ENCODE results near the gene LRRC75A. TPM values are rescaled to one million over a fixed set of nuclear protein-coding genes. Genes with fewer than 3 reads are reported as not detected.

The LRRC75A gene
- total and polyA plus RNA-seq, 2 experiments from 2014 or later = 5.3 to 26.2 TPM

DNA sequence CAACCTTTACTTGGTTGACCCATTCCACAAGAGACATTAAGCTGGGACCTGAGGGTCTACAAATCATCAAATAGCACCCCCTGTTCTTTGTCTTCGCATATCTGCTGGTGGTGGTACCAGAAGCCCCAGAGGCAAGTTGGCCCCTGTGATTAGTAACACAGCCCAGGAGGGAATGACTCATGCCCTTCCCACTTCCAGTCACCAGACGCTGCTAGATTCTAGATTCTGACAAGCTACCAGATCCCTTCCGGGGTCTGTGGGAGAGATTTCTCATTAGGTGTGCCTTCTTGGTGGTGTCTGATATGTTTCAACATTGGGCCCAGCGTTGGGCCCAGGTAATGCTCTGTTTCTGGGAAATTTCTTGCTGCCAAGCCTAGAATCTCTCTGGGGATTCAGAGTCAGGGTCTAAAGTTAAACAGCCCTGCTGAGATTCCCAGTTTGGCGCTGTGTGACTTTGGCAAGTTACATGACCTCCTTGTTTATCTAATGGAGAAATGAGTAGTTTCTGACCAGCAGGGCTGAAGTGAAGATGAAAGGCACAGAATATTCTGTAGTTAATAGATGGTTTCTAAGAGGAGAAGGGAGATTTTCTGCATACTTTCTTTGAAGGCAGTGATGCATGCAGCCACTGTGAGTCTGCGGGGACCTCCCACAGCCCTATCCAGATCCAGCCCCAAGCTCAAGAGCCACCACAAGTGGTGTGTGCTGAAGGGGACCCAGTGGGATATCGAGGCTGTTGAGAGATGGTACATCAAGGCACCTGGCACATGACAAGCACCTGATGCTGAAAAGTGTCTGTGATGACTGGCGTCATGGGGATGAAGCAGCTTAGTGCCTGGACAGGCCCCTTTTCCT lies 72.7 kb downstream of the LRRC75A start:
- TF ChIP-seq JUNB (IDR thresholded peaks at IDR 0.05; ENCODE audit: unreplicated experiment) = no peak
- TF ChIP-seq, protein P1, sequence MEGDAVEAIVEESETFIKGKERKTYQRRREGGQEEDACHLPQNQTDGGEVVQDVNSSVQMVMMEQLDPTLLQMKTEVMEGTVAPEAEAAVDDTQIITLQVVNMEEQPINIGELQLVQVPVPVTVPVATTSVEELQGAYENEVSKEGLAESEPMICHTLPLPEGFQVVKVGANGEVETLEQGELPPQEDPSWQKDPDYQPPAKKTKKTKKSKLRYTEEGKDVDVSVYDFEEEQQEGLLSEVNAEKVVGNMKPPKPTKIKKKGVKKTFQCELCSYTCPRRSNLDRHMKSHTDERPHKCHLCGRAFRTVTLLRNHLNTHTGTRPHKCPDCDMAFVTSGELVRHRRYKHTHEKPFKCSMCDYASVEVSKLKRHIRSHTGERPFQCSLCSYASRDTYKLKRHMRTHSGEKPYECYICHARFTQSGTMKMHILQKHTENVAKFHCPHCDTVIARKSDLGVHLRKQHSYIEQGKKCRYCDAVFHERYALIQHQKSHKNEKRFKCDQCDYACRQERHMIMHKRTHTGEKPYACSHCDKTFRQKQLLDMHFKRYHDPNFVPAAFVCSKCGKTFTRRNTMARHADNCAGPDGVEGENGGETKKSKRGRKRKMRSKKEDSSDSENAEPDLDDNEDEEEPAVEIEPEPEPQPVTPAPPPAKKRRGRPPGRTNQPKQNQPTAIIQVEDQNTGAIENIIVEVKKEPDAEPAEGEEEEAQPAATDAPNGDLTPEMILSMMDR (conservative IDR thresholded peaks at IDR 0.05; ENCODE audit: low read depth in 2 of 2) = no peak
- TF ChIP-seq EZH2phosphoT487 (IDR thresholded peaks at IDR 0.05; ENCODE audit: unreplicated experiment) = no peak
- no peak for TF ChIP-seq NANOG (IDR thresholded peaks at IDR 0.05; ENCODE audit: borderline replicate concordance)
- no peak for TF ChIP-seq CREB1 (CRISPR knock-in tag; IDR thresholded peaks at IDR 0.05; ENCODE audit: low read depth)
- TF ChIP-seq POLR2AphosphoS5 (IDR thresholded peaks at IDR 0.05; ENCODE audit: low read depth) = no peak
- no peak for TF ChIP-seq STAT1 (IDR thresholded peaks at IDR 0.05; ENCODE audit: unreplicated experiment)
- TF ChIP-seq, protein P2, sequence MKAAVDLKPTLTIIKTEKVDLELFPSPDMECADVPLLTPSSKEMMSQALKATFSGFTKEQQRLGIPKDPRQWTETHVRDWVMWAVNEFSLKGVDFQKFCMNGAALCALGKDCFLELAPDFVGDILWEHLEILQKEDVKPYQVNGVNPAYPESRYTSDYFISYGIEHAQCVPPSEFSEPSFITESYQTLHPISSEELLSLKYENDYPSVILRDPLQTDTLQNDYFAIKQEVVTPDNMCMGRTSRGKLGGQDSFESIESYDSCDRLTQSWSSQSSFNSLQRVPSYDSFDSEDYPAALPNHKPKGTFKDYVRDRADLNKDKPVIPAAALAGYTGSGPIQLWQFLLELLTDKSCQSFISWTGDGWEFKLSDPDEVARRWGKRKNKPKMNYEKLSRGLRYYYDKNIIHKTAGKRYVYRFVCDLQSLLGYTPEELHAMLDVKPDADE (IDR thresholded peaks at IDR 0.05) = no peak
- TF ChIP-seq EZH2 (IDR thresholded peaks at IDR 0.05; ENCODE audit: low read depth, unreplicated experiment) = no peak
- no peak for TF ChIP-seq ZNF331 (CRISPR knock-in tag; IDR thresholded peaks at IDR 0.05; ENCODE audit: low read depth)
- TF ChIP-seq, protein P3, sequence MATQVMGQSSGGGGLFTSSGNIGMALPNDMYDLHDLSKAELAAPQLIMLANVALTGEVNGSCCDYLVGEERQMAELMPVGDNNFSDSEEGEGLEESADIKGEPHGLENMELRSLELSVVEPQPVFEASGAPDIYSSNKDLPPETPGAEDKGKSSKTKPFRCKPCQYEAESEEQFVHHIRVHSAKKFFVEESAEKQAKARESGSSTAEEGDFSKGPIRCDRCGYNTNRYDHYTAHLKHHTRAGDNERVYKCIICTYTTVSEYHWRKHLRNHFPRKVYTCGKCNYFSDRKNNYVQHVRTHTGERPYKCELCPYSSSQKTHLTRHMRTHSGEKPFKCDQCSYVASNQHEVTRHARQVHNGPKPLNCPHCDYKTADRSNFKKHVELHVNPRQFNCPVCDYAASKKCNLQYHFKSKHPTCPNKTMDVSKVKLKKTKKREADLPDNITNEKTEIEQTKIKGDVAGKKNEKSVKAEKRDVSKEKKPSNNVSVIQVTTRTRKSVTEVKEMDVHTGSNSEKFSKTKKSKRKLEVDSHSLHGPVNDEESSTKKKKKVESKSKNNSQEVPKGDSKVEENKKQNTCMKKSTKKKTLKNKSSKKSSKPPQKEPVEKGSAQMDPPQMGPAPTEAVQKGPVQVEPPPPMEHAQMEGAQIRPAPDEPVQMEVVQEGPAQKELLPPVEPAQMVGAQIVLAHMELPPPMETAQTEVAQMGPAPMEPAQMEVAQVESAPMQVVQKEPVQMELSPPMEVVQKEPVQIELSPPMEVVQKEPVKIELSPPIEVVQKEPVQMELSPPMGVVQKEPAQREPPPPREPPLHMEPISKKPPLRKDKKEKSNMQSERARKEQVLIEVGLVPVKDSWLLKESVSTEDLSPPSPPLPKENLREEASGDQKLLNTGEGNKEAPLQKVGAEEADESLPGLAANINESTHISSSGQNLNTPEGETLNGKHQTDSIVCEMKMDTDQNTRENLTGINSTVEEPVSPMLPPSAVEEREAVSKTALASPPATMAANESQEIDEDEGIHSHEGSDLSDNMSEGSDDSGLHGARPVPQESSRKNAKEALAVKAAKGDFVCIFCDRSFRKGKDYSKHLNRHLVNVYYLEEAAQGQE (IDR thresholded peaks at IDR 0.05; ENCODE audit: unreplicated experiment) = no peak
- TF ChIP-seq, protein P4, sequence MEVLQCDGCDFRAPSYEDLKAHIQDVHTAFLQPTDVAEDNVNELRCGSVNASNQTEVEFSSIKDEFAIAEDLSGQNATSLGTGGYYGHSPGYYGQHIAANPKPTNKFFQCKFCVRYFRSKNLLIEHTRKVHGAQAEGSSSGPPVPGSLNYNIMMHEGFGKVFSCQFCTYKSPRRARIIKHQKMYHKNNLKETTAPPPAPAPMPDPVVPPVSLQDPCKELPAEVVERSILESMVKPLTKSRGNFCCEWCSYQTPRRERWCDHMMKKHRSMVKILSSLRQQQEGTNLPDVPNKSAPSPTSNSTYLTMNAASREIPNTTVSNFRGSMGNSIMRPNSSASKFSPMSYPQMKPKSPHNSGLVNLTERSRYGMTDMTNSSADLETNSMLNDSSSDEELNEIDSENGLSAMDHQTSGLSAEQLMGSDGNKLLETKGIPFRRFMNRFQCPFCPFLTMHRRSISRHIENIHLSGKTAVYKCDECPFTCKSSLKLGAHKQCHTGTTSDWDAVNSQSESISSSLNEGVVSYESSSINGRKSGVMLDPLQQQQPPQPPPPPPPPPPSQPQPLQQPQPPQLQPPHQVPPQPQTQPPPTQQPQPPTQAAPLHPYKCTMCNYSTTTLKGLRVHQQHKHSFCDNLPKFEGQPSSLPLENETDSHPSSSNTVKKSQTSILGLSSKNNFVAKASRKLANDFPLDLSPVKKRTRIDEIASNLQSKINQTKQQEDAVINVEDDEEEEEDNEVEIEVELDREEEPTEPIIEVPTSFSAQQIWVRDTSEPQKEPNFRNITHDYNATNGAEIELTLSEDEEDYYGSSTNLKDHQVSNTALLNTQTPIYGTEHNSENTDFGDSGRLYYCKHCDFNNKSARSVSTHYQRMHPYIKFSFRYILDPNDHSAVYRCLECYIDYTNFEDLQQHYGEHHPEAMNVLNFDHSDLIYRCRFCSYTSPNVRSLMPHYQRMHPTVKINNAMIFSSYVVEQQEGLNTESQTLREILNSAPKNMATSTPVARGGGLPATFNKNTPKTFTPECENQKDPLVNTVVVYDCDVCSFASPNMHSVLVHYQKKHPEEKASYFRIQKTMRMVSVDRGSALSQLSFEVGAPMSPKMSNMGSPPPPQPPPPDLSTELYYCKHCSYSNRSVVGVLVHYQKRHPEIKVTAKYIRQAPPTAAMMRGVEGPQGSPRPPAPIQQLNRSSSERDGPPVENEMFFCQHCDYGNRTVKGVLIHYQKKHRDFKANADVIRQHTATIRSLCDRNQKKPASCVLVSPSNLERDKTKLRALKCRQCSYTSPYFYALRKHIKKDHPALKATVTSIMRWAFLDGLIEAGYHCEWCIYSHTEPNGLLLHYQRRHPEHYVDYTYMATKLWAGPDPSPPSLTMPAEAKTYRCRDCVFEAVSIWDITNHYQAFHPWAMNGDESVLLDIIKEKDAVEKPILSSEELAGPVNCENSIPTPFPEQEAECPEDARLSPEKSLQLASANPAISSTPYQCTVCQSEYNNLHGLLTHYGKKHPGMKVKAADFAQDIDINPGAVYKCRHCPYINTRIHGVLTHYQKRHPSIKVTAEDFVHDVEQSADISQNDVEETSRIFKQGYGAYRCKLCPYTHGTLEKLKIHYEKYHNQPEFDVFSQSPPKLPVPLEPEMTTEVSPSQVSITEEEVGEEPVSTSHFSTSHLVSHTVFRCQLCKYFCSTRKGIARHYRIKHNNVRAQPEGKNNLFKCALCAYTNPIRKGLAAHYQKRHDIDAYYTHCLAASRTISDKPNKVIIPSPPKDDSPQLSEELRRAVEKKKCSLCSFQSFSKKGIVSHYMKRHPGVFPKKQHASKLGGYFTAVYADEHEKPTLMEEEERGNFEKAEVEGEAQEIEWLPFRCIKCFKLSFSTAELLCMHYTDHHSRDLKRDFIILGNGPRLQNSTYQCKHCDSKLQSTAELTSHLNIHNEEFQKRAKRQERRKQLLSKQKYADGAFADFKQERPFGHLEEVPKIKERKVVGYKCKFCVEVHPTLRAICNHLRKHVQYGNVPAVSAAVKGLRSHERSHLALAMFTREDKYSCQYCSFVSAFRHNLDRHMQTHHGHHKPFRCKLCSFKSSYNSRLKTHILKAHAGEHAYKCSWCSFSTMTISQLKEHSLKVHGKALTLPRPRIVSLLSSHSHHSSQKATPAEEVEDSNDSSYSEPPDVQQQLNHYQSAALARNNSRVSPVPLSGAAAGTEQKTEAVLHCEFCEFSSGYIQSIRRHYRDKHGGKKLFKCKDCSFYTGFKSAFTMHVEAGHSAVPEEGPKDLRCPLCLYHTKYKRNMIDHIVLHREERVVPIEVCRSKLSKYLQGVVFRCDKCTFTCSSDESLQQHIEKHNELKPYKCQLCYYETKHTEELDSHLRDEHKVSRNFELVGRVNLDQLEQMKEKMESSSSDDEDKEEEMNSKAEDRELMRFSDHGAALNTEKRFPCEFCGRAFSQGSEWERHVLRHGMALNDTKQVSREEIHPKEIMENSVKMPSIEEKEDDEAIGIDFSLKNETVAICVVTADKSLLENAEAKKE (CRISPR knock-in tag; IDR thresholded peaks at IDR 0.05) = no peak
- H3K4me3 Mint-ChIP-seq = no peak overlapping the region
- no peak overlapping the region for H3K27ac ChIP-seq (ENCODE audit: low read depth)
- no peak overlapping the region for H3K4me2 ChIP-seq
- peaks cover 5% of the 10 kb centered on the region; the same call in 1 of the 2 replicates for H3K4me1 ChIP-seq (ENCODE audit: insufficient read depth)
- H3K36me3 ChIP-seq (ENCODE audit: insufficient read depth) = no peaks in the 10 kb centered on the region
- no peak overlapping the region for H3K4me3 ChIP-seq
- peaks cover 3% of the 10 kb centered on the region; the same call in 1 of the 2 replicates for H3K9me2 ChIP-seq (ENCODE audit: insufficient read depth)
- H2AFZ ChIP-seq = no peak overlapping the region
- peaks cover 22% of the 10 kb centered on the region; the same call in 2 of the 3 replicates for H3K4me1 Mint-ChIP-seq
- no peaks in the 10 kb centered on the region for H3K9me3 Mint-ChIP-seq
- ATAC-seq (no peak), DNase-seq (ENCODE audit: low spot score) (no peak)
- H3K27ac Mint-ChIP-seq = no peak overlapping the region
- peaks cover 9% of the 10 kb centered on the region for H3K27me3 Mint-ChIP-seq (ENCODE audit: insufficient read depth, low read depth, poor library complexity)
- H3K36me3 Mint-ChIP-seq (ENCODE audit: low read depth) = no peaks in the 10 kb centered on the region
- no peaks in the 10 kb centered on the region for H3K79me2 ChIP-seq (replicated peaks; ENCODE audit: insufficient read depth)
- H3K27me3 ChIP-seq (ENCODE audit: insufficient read depth) = no peaks in the 10 kb centered on the region
- H4K20me1 ChIP-seq (replicated peaks; ENCODE audit: insufficient read depth) = no peaks in the 10 kb centered on the region
- no peaks in the 10 kb centered on the region for H3F3A ChIP-seq (replicated peaks; ENCODE audit: low read depth)
